Stomach (tissue), 4 donors: ENCODE data around the gene GUCY2F.

Experiments
- CTCF ChIP-seq, 7 experiments: fragments of 450-650 bp in 4 of 7; fragments of 200-600 bp in 3 of 7; sonication (generic) in 3 of 7; IDR thresholded peaks; one replicate each; pipeline ENCODE4 v1.5.1; 2016 to 2019; ENCODE audit warnings: antibody characterized with exemption in 7 of 7, control low read depth in 2 of 7, mild to moderate bottlenecking in 1 of 7
- EP300 ChIP-seq: sonication (generic); formaldehyde crosslinking; IDR thresholded peaks from one replicate; pipeline ENCODE4 v1.6.1; 2017; ENCODE audit warnings: antibody characterized with exemption
- POLR2A ChIP-seq, 4 donors: fragments of 450-650 bp; IDR thresholded peaks; one replicate each; pipeline ENCODE4 v1.6.1; 2016; ENCODE audit warnings: antibody characterized with exemption in 4 of 4, control low read depth in 2 of 4, mild to moderate bottlenecking in 1 of 4, moderate library complexity in 1 of 4
- POLR2AphosphoS5 ChIP-seq, 3 donors: sonication (generic); formaldehyde crosslinking; IDR thresholded peaks; one replicate each; pipeline ENCODE4 v1.6.1; 2016; ENCODE audit warnings: antibody characterized with exemption in 3 of 3

GRCh38 chrX:109344678-109345077 is 137.2 kb downstream of the GUCY2F start:
- TF ChIP-seq POLR2A (IDR thresholded peaks at IDR 0.05), result no peak
- no peak for TF ChIP-seq POLR2AphosphoS5 (IDR thresholded peaks at IDR 0.05)
- no peak for TF ChIP-seq CTCF (IDR thresholded peaks at IDR 0.05)
- TF ChIP-seq EP300, result no peak
